Measurements from ENCODE around the gene JUP.

The JUP gene

DNA sequence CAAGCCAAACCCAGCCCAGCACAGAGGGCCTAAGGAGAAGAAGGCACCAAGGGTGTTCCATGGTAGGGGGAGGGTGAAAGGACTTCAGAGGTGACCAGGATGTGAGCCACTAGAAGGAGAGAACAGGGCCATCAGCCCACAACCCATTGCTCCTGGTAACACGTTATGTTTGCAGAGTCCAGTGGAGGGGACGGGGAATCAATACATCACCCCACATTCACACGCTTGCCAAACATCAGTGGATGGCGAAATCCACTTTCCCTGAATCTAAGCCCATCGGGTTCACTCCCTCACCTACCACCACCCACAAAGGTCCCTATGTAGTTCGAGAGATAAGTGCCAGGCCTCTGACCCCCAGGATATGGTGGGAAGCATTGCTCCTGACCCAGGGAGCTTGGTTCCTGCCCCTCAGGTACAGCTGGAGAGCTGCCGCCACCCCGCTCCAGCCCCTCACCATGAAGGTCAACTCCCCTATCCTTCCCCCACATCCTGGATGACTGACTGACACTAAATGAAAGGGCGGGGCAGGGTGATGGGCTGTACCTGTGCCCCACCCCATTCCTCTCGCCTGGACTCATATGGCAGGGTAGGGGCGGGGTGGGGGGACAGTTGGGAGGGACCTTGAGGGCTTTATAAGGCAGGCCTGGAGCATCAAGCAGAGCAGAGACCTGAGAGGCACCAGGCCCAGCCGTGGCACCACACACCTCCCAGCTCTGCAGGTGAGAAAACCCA, 74.7 kb downstream of the JUP start, which contains the start of gene GAST:
GAST (plus strand) TSS at position 663 of the 732 bp plus-strand sequence. CDS start 3,106 bp downstream, outside the sequence.
- no peak for DNase-seq (ENCODE audit: low spot score)
- TF ChIP-seq, protein P1, sequence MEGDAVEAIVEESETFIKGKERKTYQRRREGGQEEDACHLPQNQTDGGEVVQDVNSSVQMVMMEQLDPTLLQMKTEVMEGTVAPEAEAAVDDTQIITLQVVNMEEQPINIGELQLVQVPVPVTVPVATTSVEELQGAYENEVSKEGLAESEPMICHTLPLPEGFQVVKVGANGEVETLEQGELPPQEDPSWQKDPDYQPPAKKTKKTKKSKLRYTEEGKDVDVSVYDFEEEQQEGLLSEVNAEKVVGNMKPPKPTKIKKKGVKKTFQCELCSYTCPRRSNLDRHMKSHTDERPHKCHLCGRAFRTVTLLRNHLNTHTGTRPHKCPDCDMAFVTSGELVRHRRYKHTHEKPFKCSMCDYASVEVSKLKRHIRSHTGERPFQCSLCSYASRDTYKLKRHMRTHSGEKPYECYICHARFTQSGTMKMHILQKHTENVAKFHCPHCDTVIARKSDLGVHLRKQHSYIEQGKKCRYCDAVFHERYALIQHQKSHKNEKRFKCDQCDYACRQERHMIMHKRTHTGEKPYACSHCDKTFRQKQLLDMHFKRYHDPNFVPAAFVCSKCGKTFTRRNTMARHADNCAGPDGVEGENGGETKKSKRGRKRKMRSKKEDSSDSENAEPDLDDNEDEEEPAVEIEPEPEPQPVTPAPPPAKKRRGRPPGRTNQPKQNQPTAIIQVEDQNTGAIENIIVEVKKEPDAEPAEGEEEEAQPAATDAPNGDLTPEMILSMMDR (IDR thresholded peaks at IDR 0.05; ENCODE audit: extremely low read depth, insufficient read depth, missing control alignments) = no peak
- in situ Hi-C loops (cut with MboI; ENCODE audit: low pct_unique_long_range_greater_than_20kb, low sequenced_read_pairs, unreplicated experiment) = no loop called here

DNA sequence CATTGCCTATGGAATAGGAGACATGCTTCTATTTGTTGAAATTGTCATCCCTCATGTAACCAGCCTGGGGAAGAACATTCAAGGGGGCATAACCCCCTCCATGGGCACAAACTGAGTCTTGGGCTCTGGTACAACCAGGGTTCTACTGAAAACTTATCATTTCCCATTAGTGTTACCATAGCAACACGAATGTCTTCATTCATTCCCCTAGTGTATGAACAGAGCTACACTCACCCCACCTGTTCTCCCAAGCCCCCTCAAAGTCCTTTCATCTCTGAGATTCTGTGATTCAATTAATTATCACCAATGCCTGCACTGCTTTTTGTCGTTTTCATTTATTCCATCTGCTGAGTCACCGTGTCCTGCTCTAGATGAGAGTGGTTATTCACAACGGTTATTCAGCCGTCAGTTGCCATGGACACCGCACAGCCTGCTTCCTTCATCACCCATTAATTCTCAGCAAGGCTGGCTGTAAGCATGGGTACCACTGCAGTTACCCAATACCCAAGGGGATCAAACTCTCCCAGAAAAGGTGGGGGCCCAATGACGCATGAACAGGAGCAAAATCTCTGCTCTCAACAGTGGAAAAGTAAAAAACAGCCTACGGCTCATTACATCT, 75.9 kb downstream of the JUP start:
- in situ Hi-C loops (cut with MboI; ENCODE audit: low pct_unique_long_range_greater_than_20kb, low sequenced_read_pairs, unreplicated experiment) = no loop called here
- TF ChIP-seq, protein P1 (IDR thresholded peaks at IDR 0.05; ENCODE audit: extremely low read depth, insufficient read depth, missing control alignments) = no peak
- no peak for DNase-seq (ENCODE audit: low spot score)

DNA sequence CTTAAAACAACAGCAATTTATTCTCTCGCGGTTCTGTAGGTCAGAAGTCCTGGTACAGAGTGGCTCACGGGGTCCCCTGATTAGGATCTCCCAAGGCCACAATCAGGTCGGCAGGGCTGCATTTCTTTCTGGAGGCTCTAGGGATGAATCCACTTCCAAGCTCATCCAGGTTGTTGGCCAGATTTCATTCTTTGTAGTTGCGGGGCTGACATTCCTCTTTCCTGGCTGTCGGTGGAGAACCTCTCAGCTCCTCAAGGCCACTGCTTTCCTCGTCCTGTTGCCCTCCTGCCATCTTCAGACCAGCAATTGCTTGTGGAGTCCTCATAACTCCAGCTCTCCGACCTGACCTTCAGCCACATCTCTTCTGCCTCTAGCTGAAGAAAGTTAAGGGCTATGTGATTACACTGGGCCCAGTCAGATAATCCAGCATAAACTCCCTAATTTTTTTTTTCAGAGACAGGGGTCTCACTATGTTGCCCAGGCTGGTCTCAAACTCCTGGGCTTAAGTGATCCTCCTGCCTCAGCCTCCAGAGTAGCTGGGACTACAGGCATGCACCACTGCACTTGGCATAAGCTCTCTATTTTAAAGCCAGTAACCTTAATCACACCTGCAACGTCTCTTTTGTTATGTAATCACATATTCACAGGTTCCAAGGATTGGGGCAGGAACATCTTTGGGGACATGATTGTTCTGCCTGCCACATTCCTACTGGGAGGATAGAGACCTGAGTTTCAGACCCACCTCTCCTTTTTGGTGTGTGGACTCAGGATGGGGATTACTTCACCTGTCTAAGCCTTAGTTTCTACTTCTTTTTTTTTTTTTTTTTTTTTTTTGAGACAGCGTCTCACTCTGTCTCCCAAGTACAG, 78.5 kb downstream of the JUP start:
- in situ Hi-C loops (cut with MboI; ENCODE audit: low pct_unique_long_range_greater_than_20kb, low sequenced_read_pairs, unreplicated experiment) = no loop called here
- no peak for DNase-seq (ENCODE audit: low spot score)
- TF ChIP-seq, protein P1 (IDR thresholded peaks at IDR 0.05; ENCODE audit: extremely low read depth, insufficient read depth, missing control alignments) = no peak

DNA sequence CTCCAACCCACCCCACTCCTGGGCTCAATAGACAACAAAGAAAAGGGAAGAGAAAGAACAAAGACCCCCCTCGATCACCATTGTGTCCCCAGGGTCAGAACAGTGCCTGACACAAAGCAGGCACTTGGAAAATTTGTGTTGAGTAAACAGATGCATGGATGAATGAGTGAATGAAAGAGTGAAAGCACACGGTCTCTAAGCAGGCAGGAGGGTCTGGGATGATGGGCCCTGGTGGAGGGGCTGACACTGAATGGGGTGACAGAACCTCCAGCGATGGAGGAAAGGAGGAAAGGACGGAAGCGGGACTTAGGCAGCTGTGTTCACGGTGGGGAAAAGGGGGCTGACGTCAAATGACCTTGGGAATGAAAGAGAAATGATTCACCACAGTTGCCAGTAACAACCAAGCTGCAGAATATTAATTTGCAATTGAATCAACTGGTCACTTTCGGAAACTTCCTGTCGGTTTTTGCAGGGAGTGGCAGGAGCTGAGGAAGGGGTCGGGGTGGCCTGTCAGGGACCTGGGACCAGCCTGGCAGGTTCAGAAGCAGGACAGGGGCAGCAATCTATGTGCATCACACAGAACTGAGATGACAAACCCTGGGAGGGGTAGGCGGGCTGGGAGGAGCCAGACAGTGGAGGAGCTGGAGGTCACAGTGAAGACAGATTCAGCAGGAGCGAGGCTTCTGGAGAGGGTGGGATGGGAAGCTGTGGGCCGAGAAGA, 81.1 kb downstream of the JUP start:
- DNase-seq (ENCODE audit: low spot score) = no peak
- in situ Hi-C loops (cut with MboI; ENCODE audit: low pct_unique_long_range_greater_than_20kb, low sequenced_read_pairs, unreplicated experiment) = no loop called here
- TF ChIP-seq, protein P1 (IDR thresholded peaks at IDR 0.05; ENCODE audit: extremely low read depth, insufficient read depth, missing control alignments) = no peak
